Measurements from ENCODE around the gene AGAP3. TPM values are rescaled to one million over a fixed set of nuclear protein-coding genes. Genes with fewer than 3 reads are reported as not detected.

Gene AGAP3
- total RNA-seq, 2 donors from 2014 or later = 52.1 to 62.8 TPM

- H3K36me3 ChIP-seq = peaks cover 46% of the 10 kb centered on the region
- no peak overlapping the region for H3K4me3 ChIP-seq
- H3K27me3 ChIP-seq (replicated peaks; ENCODE audit: insufficient read depth) = no peaks in the 10 kb centered on the region
- H3K9me3 ChIP-seq = no peaks in the 10 kb centered on the region
- H3K27ac ChIP-seq = no peak overlapping the region
- TF ChIP-seq CTCF (IDR thresholded peaks at IDR 0.05) = no peak
- DNase-seq (ENCODE audit: low spot score) = no peak
- H3K4me1 ChIP-seq (ENCODE audit: control insufficient read depth in 1 of 2, low read depth in 2 of 2) = peaks cover 22 to 30% of the 10 kb centered on the region in 2 donors
- ATAC-seq (ENCODE audit: insufficient number of reproducible peaks, low FRiP score, low read depth) = no peak
Measured at GRCh38 chr7:151065516-151065915, 20.8 kb upstream of the AGAP3 start.

- H3K9me3 ChIP-seq = no peaks in the 10 kb centered on the region
- DNase-seq (ENCODE audit: low spot score) (no peak), ATAC-seq (ENCODE audit: insufficient number of reproducible peaks, low FRiP score, low read depth) (no peak)
- no peak overlapping the region for H3K4me3 ChIP-seq
- H3K4me1 ChIP-seq (ENCODE audit: control insufficient read depth in 1 of 2, low read depth in 2 of 2) = peaks cover 13 to 21% of the 10 kb centered on the region in 2 donors
- no peaks in the 10 kb centered on the region for H3K27me3 ChIP-seq (replicated peaks; ENCODE audit: insufficient read depth)
- no peak for TF ChIP-seq CTCF (IDR thresholded peaks at IDR 0.05)
- no peak overlapping the region for H3K27ac ChIP-seq
- H3K36me3 ChIP-seq = peaks cover 54% of the 10 kb centered on the region
Measured at GRCh38 chr7:151066273-151066974, 19.9 kb upstream of the AGAP3 start.

GRCh38 chr7:151068069-151068773 is 18.1 kb upstream of the AGAP3 start:
- no peaks in the 10 kb centered on the region for H3K9me3 ChIP-seq
- peaks cover 64% of the 10 kb centered on the region for H3K36me3 ChIP-seq
- peaks cover 0 to 6% of the 10 kb centered on the region in 2 donors for H3K4me1 ChIP-seq (ENCODE audit: control insufficient read depth in 1 of 2, low read depth in 2 of 2)
- no peak overlapping the region for H3K27ac ChIP-seq
- ATAC-seq (ENCODE audit: insufficient number of reproducible peaks, low FRiP score, low read depth) (no peak), DNase-seq (ENCODE audit: low spot score) (no peak)
- no peak for TF ChIP-seq CTCF (IDR thresholded peaks at IDR 0.05)
- no peaks in the 10 kb centered on the region for H3K27me3 ChIP-seq (replicated peaks; ENCODE audit: insufficient read depth)
- no peak overlapping the region for H3K4me3 ChIP-seq

- Histone ChIP-seq H3K27me3 (replicated peaks; ENCODE audit: insufficient read depth) (no peaks in the 10 kb centered on the region), H3K27ac (no peak overlapping the region), H3K36me3 (peaks cover 73% of the 10 kb centered on the region), H3K4me1 (ENCODE audit: control insufficient read depth in 1 of 2, low read depth in 2 of 2) (no peaks in the 10 kb centered on the region), H3K9me3 (no peaks in the 10 kb centered on the region), H3K4me3 (no peak overlapping the region)
- no peak for TF ChIP-seq CTCF (IDR thresholded peaks at IDR 0.05)
- ATAC-seq (ENCODE audit: insufficient number of reproducible peaks, low FRiP score, low read depth) (no peak), DNase-seq (ENCODE audit: low spot score) (no peak)
Measured at GRCh38 chr7:151069841-151070573, 16.3 kb upstream of the AGAP3 start.

GRCh38 chr7:151070574-151070960 is 15.7 kb upstream of the AGAP3 start:
- Histone ChIP-seq H3K4me1 (ENCODE audit: control insufficient read depth in 1 of 2, low read depth in 2 of 2) (no peaks in the 10 kb centered on the region), H3K36me3 (peaks cover 74% of the 10 kb centered on the region), H3K9me3 (no peaks in the 10 kb centered on the region), H3K4me3 (no peak overlapping the region), H3K27ac (no peak overlapping the region), H3K27me3 (replicated peaks; ENCODE audit: insufficient read depth) (no peaks in the 10 kb centered on the region)
- DNase-seq (ENCODE audit: low spot score) (no peak), ATAC-seq (ENCODE audit: insufficient number of reproducible peaks, low FRiP score, low read depth) (no peak)
- TF ChIP-seq CTCF (IDR thresholded peaks at IDR 0.05) = no peak

Data from thoracic aorta (tissue), 2 donors.